Measurements from ENCODE around the gene B4GAT1. TPM values are rescaled to one million over a fixed set of nuclear protein-coding genes. Genes with fewer than 3 reads are reported as not detected.

The B4GAT1 gene
- total and polyA plus RNA-seq, 2 of the 13 experiments (the other 11 are each of a cell fraction or from before 2014, with no cell fraction given) = 40.4 to 109 TPM

DNA sequence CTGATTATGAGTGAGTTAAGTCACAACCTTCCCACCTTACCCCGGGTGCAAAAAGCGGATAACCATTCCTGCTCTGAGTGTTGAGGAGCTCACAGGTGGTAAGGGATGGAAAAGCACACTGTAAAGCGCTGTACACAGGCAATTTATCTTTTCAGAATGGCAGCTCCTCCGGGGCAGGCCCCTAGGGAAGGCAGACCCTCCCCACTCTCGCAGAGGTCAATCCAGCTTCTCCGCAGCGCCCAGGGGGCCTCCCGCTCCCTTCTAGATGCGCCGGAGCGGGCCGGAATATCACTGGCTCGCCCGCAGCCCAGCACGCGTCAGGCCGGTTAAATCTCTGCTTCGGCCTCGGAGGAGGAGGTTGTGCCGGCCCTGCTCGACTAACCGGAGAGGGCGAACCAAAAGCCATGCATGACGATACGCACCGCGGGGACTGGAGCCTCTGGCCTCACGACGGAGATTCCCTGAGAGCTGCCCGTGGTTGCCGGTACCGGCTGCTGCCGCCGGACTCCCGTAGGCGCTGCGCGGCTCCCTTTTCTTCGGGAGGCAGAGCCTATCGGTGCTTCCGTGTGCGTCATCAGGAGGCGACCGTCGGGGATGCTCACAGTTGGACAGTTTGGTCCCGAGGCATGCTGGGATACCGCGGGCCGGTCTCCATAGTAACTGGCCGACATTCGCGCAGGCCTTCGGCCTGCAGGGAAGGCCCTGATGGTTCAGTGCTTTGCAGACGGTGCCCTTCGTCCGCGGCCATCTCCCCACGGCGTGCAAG, 2.7 kb downstream of the B4GAT1 start, which contains the start of gene BRMS1 (continued):
- TF ChIP-seq, protein P1, sequence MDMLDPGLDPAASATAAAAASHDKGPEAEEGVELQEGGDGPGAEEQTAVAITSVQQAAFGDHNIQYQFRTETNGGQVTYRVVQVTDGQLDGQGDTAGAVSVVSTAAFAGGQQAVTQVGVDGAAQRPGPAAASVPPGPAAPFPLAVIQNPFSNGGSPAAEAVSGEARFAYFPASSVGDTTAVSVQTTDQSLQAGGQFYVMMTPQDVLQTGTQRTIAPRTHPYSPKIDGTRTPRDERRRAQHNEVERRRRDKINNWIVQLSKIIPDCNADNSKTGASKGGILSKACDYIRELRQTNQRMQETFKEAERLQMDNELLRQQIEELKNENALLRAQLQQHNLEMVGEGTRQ (IDR thresholded peaks at IDR 0.05; ENCODE audit: low read depth, low read length) = no peak
- TF ChIP-seq, protein P1 (CRISPR knock-in tag; IDR thresholded peaks at IDR 0.05; ENCODE audit: borderline replicate concordance) = no peak
- TF ChIP-seq ZSCAN12 (CRISPR knock-in tag; IDR thresholded peaks at IDR 0.05) (no peak), ARID5B (CRISPR knock-in tag; IDR thresholded peaks at IDR 0.05) (peak; percentile 28; the same call in 1 of the 2 replicates), FOXJ3 (CRISPR knock-in tag; IDR thresholded peaks at IDR 0.05; ENCODE audit: borderline replicate concordance) (no peak), KMT2B (CRISPR knock-in tag; IDR thresholded peaks at IDR 0.05) (peak; percentile 95), WIZ (CRISPR knock-in tag; IDR thresholded peaks at IDR 0.05) (no peak), ZNF75D (CRISPR knock-in tag; IDR thresholded peaks at IDR 0.05; ENCODE audit: borderline replicate concordance) (no peak), ZBTB39 (CRISPR knock-in tag; IDR thresholded peaks at IDR 0.05) (no peak), XBP1 (CRISPR knock-in tag; IDR thresholded peaks at IDR 0.05) (no peak), ZNF639 (CRISPR knock-in tag; conservative IDR thresholded peaks at IDR 0.05) (peak; percentile 97), NPAS2 (CRISPR knock-in tag; IDR thresholded peaks at IDR 0.05; ENCODE audit: borderline replicate concordance) (no peak), MEIS1 (CRISPR knock-in tag; IDR thresholded peaks at IDR 0.05; ENCODE audit: borderline replicate concordance) (peak; percentile 79; the same call in 1 of the 2 replicates), ZMYM2 (CRISPR knock-in tag; IDR thresholded peaks at IDR 0.05) (no peak), CREM (IDR thresholded peaks at IDR 0.05) (peak; percentile 99), CREM (CRISPR knock-in tag; IDR thresholded peaks at IDR 0.05) (peak; percentile 87), ZBTB42 (CRISPR knock-in tag; IDR thresholded peaks at IDR 0.05) (0 out of 2 replicates have a peak, but pooled peaks have one; percentile 33)
- TF ChIP-seq, protein P2, sequence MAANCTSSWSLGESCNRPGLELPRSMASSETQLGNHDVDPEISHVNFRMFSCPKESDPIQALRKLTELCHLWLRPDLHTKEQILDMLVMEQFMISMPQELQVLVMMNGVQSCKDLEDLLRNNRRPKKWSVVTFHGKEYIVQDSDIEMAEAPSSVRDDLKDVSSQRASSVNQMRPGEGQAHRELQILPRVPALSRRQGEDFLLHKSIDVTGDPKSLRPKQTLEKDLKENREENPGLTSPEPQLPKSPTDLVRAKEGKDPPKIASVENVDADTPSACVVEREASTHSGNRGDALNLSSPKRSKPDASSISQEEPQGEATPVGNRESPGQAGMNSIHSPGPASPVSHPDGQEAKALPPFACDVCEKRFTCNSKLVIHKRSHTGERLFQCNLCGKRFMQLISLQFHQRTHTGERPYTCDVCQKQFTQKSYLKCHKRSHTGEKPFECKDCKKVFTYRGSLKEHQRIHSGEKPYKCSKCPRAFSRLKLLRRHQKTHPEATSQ (CRISPR knock-in tag; IDR thresholded peaks at IDR 0.05; ENCODE audit: borderline replicate concordance) = 0 out of 2 replicates have a peak, but pooled peaks have one; percentile 71
